ENCODE data around the gene IQCM.
"Not testable (repeated sequence)": the region's sequence is repeated elsewhere in the genome, so short reads cannot be mapped to it uniquely, and the experiment has no call there.

The IQCM gene

GRCh38 chr4:149555146-149555545 lies 260.5 kb downstream of the IQCM start:
- DNase-seq = no peak

GRCh38 chr4:149553959-149554520 lies 261.6 kb downstream of the IQCM start:
- no peak for DNase-seq

- DNase-seq = no peak
Measured at GRCh38 chr4:149552601-149553000, 263.0 kb downstream of the IQCM start.

- DNase-seq = no peak
Measured at GRCh38 chr4:149549911-149550310, 265.7 kb downstream of the IQCM start.

GRCh38 chr4:149534779-149535178 lies 280.9 kb downstream of the IQCM start:
- DNase-seq = no peak

GRCh38 chr4:149531861-149532260 lies 283.8 kb downstream of the IQCM start:
- no peak for DNase-seq

- no peak for DNase-seq
Measured at GRCh38 chr4:149523039-149523438, 292.6 kb downstream of the IQCM start.

GRCh38 chr4:149521611-149522425 lies 293.8 kb downstream of the IQCM start:
- DNase-seq = no peak

- DNase-seq = no peak
Measured at GRCh38 chr4:149518471-149518870, 297.2 kb downstream of the IQCM start.

- no peak for DNase-seq
Measured at GRCh38 chr4:149513081-149513480, 302.6 kb downstream of the IQCM start.

GRCh38 chr4:149512501-149512900 lies 303.1 kb downstream of the IQCM start:
- DNase-seq = no peak

GRCh38 chr4:149511558-149512298 lies 303.9 kb downstream of the IQCM start:
- DNase-seq = no peak

- not testable (repeated sequence) for DNase-seq
Measured at GRCh38 chr4:149507309-149507708, 308.3 kb downstream of the IQCM start.

- no peak for DNase-seq
Measured at GRCh38 chr4:149500806-149501205, 314.8 kb downstream of the IQCM start.

- no peak for DNase-seq
Measured at GRCh38 chr4:149499726-149500125, 315.9 kb downstream of the IQCM start.

GRCh38 chr4:149498246-149498645 lies 317.4 kb downstream of the IQCM start:
- DNase-seq = no peak

GRCh38 chr4:149493492-149493891 lies 322.2 kb downstream of the IQCM start:
- DNase-seq = no peak

GRCh38 chr4:149489321-149489720 lies 326.3 kb downstream of the IQCM start:
- DNase-seq = no peak

- DNase-seq = no peak
Measured at GRCh38 chr4:149486861-149487260, 328.8 kb downstream of the IQCM start.

- DNase-seq = not testable (repeated sequence)
Measured at GRCh38 chr4:149468669-149469068, 347.0 kb downstream of the IQCM start.

GRCh38 chr4:149466446-149466845 lies 349.2 kb downstream of the IQCM start:
- no peak for DNase-seq

- DNase-seq = no peak
Measured at GRCh38 chr4:149465955-149466354, 349.7 kb downstream of the IQCM start.

GRCh38 chr4:149443537-149443936 lies 372.1 kb downstream of the IQCM start:
- no peak for DNase-seq

- DNase-seq = no peak
Measured at GRCh38 chr4:149441338-149441737, 374.3 kb downstream of the IQCM start.
